ENCODE measurements around the gene GLIS1.

The GLIS1 gene

GRCh38 chr1:53590531-53591515 is 148.1 kb downstream of the GLIS1 start:
- no peak for DNase-seq

GRCh38 chr1:53590104-53590503 is 148.9 kb downstream of the GLIS1 start:
- DNase-seq: no peak

GRCh38 chr1:53589043-53589887 is 149.7 kb downstream of the GLIS1 start:
- DNase-seq: no peak

GRCh38 chr1:53588053-53588779 is 150.7 kb downstream of the GLIS1 start:
- no peak for DNase-seq

- peak in 1 of 2 experiments; percentile 22 for DNase-seq
Observed at GRCh38 chr1:53587252-53587988, 151.5 kb downstream of the GLIS1 start.

- DNase-seq: no peak
Observed at GRCh38 chr1:53586765-53587164, 152.2 kb downstream of the GLIS1 start.

GRCh38 chr1:53585565-53585964 is 153.4 kb downstream of the GLIS1 start:
- no peak for DNase-seq

GRCh38 chr1:53585129-53585528 is 153.8 kb downstream of the GLIS1 start:
- DNase-seq: no peak

- peak in 1 of 2 experiments; percentile 13 for DNase-seq
Observed at GRCh38 chr1:53584777-53585107, 154.2 kb downstream of the GLIS1 start.

GRCh38 chr1:53583868-53584776 is 154.8 kb downstream of the GLIS1 start:
- DNase-seq: no peak

GRCh38 chr1:53583021-53583867 is 155.7 kb downstream of the GLIS1 start:
- no peak for DNase-seq

- peak; percentile 22 to 35 for DNase-seq
Observed at GRCh38 chr1:53582211-53583020, 156.5 kb downstream of the GLIS1 start.

GRCh38 chr1:53581476-53581875 is 157.5 kb downstream of the GLIS1 start:
- no peak for DNase-seq

- DNase-seq: no peak
Observed at GRCh38 chr1:53580739-53581475, 158.1 kb downstream of the GLIS1 start.

- DNase-seq: no peak
Observed at GRCh38 chr1:53580009-53580400, 159.0 kb downstream of the GLIS1 start.

- DNase-seq: no peak
Observed at GRCh38 chr1:53579221-53580008, 159.5 kb downstream of the GLIS1 start.

- DNase-seq: no peak
Observed at GRCh38 chr1:53578358-53578757, 160.6 kb downstream of the GLIS1 start.

GRCh38 chr1:53577761-53578100 is 161.2 kb downstream of the GLIS1 start:
- DNase-seq: no peak

Data from NCI-H524 (cell line).